Astrocyte (in vitro differentiated cells and primary cell): Measurements from ENCODE around the gene KEAP1.
"Not testable (repeated sequence)": the region's sequence is repeated elsewhere in the genome, so short reads cannot be mapped to it uniquely, and the experiment has no call there.

ENCODE experiments used
- CTCF ChIP-seq: IDR thresholded peaks from 2 replicates; pipeline ENCODE4 v1.5.1; 2011; ENCODE audit warnings: low read depth, mild to moderate bottlenecking, inconsistent platforms, low read length, moderate library complexity; ENCODE audit not compliant: insufficient read depth
- EZH2 ChIP-seq: IDR thresholded peaks from 2 replicates; pipeline ENCODE4 v1.6.1; 2012; ENCODE audit warnings: mild to moderate bottlenecking, low read length, inconsistent platforms; ENCODE audit not compliant: insufficient read depth

- TF ChIP-seq CTCF, EZH2: not testable (repeated sequence)
These were observed 41.1 kb downstream of the KEAP1 start for GRCh38 chr19:10462042-10462441.
